IMR-90 (cell line): ENCODE data around the gene ZNF862. TPM values are rescaled to one million over a fixed set of nuclear protein-coding genes. Genes with fewer than 3 reads are reported as not detected.

Source experiments
- ATAC-seq: fragments of 200-7000 bp; cut with Tn5 transposase; 2 replicates; pipeline ENCODE4 v1.9.1; 2020; ENCODE audit warnings: low read depth, mild to moderate bottlenecking, moderate library complexity
- BruUV-seq: library from RNA; stranded (reverse); fragments of 400-500 nt; replicated peaks from 2 replicates; lab custom pipeline; 2021; lab: Mats Ljungman, UMichigan
- CTCF ChIA-PET: fragments of 300-600 bp; formaldehyde crosslinking; extraction: SDS; loops from one replicate; lab custom pipeline; 2021; ENCODE audit warnings: antibody characterized with exemption; lab: Yijun Ruan, JAX
- POLR2A ChIA-PET: fragments of 300-600 bp; sonication (Branson Sonifier 250); formaldehyde crosslinking; loops from one replicate; lab custom pipeline; 2022; ENCODE audit warnings: antibody characterized with exemption; ENCODE audit not compliant: unreplicated experiment; lab: Charles Lee
- DNase-seq: peaks from one replicate; pipeline ENCODE4 v3.0.0; 2013
- H2AFZ ChIP-seq: replicated peaks from 2 replicates; pipeline ENCODE3; 2013; ENCODE audit warnings: low read length, mild to moderate bottlenecking; ENCODE audit not compliant: poor library complexity
- H2AK5ac ChIP-seq: 2 replicates; pipeline ENCODE4 v1.6.1; 2013; ENCODE audit warnings: low read depth, low read length, inconsistent platforms
- H2AK9ac ChIP-seq: replicated peaks from 2 replicates; pipeline ENCODE3; 2013; ENCODE audit warnings: mild to moderate bottlenecking, low read depth, low read length, moderate library complexity; ENCODE audit not compliant: poor library complexity
- H2BK120ac ChIP-seq: 2 replicates; pipeline ENCODE4 v1.6.1; 2013; ENCODE audit warnings: low read depth, low read length, inconsistent platforms
- H2BK15ac ChIP-seq: 3 replicates; pipeline ENCODE4 v1.6.1; 2013; ENCODE audit warnings: low read depth, low read length, inconsistent platforms
- H2BK20ac ChIP-seq: 2 replicates; pipeline ENCODE4 v1.6.1; 2013; ENCODE audit warnings: low read depth, mild to moderate bottlenecking, inconsistent platforms, low read length, moderate library complexity
- H2BK5ac ChIP-seq: 2 replicates; pipeline ENCODE4 v1.6.1; 2013; ENCODE audit warnings: mild to moderate bottlenecking, low read depth, low read length, inconsistent platforms; ENCODE audit not compliant: poor library complexity, severe bottlenecking
- H3K14ac ChIP-seq: replicated peaks from 2 replicates; pipeline ENCODE4 v1.6.1; 2013; ENCODE audit warnings: low read depth, low read length, inconsistent platforms
- H3K18ac ChIP-seq: 2 replicates; pipeline ENCODE4 v1.6.1; 2013; ENCODE audit warnings: low read depth, low read length, control low read depth
- H3K23ac ChIP-seq: 2 replicates; pipeline ENCODE4 v1.6.1; 2013; ENCODE audit warnings: low read depth, low read length, inconsistent platforms
- H3K27ac ChIP-seq: 2 replicates; pipeline ENCODE4 v1.5.1; 2013; ENCODE audit warnings: mild to moderate bottlenecking, control low read depth, low read length; ENCODE audit not compliant: insufficient read depth
- H3K27me3 ChIP-seq: 2 replicates; pipeline ENCODE4 v1.6.1; 2013; ENCODE audit warnings: low read length; ENCODE audit not compliant: control insufficient read depth, insufficient read depth
- H3K36me3 ChIP-seq: 2 replicates; pipeline ENCODE4 v1.6.1; 2013; ENCODE audit warnings: low read length, mixed read lengths; ENCODE audit not compliant: control insufficient read depth, insufficient read depth
- H3K4ac ChIP-seq: 2 replicates; pipeline ENCODE4 v1.6.1; 2013; ENCODE audit warnings: low read depth, low read length, inconsistent platforms
- H3K4me1 ChIP-seq: 2 replicates; pipeline ENCODE4 v1.6.1; 2013; ENCODE audit warnings: low read length, mixed read lengths; ENCODE audit not compliant: control insufficient read depth, insufficient read depth
- H3K4me2 ChIP-seq: 2 replicates; pipeline ENCODE4 v1.6.1; 2013; ENCODE audit warnings: low read depth, mild to moderate bottlenecking, control low read depth, low read length, moderate library complexity
- H3K4me3 ChIP-seq: 2 replicates; pipeline ENCODE4 v1.5.1; 2013; ENCODE audit warnings: low read depth, mild to moderate bottlenecking, control low read depth, low read length, moderate library complexity; ENCODE audit not compliant: insufficient read depth
- H3K56ac ChIP-seq: 2 replicates; pipeline ENCODE4 v1.6.1; 2013; ENCODE audit warnings: low read length, inconsistent platforms; ENCODE audit not compliant: insufficient read depth; ENCODE audit errors: extremely low read depth
- H3K79me1 ChIP-seq, 2 experiments: 2 replicates each; pipeline ENCODE4 v1.6.1; 2013; ENCODE audit warnings: low read length in 2 of 2, inconsistent platforms in 1 of 2, low read depth in 1 of 2
- H3K9ac ChIP-seq: 2 replicates; pipeline ENCODE4 v1.6.1; 2013; ENCODE audit warnings: low read depth, low read length, control low read depth
- H3K9me1 ChIP-seq: 2 replicates; pipeline ENCODE4 v1.6.1; 2013; ENCODE audit warnings: low read length, inconsistent platforms; ENCODE audit not compliant: insufficient read depth
- H3K9me3 ChIP-seq: 2 replicates; pipeline ENCODE4 v1.6.1; 2013; ENCODE audit warnings: low read length; ENCODE audit not compliant: control insufficient read depth, insufficient read depth
- H4K20me1 ChIP-seq: 2 replicates; pipeline ENCODE4 v1.6.1; 2013; ENCODE audit warnings: low read length, inconsistent platforms; ENCODE audit not compliant: insufficient read depth
- H4K5ac ChIP-seq: 2 replicates; pipeline ENCODE4 v1.6.1; 2013; ENCODE audit warnings: mild to moderate bottlenecking, low read depth, low read length, control low read depth
- H4K8ac ChIP-seq, 2 experiments: 2 replicates each; pipeline ENCODE4 v1.6.1; 2013; ENCODE audit warnings: low read depth in 2 of 2, low read length in 2 of 2, control low read depth in 1 of 2, inconsistent platforms in 1 of 2
- H4K91ac ChIP-seq: 2 replicates; pipeline ENCODE4 v1.6.1; 2013; ENCODE audit warnings: low read depth, low read length, inconsistent platforms; ENCODE audit not compliant: insufficient read depth
- BHLHE40 ChIP-seq: fragments of 150-350 bp; IDR thresholded peaks from 2 replicates; pipeline ENCODE4 v1.6.1; 2016; ENCODE audit warnings: mild to moderate bottlenecking, low read depth, low read length
- CEBPB ChIP-seq: IDR thresholded peaks from 2 replicates; pipeline ENCODE4 v1.6.1; 2012; ENCODE audit warnings: low read depth, low read length, improper control_type of control experiment
- CHD1 ChIP-seq: IDR thresholded peaks from 2 replicates; pipeline ENCODE4 v1.6.1; 2012; ENCODE audit warnings: low read depth, low read length, improper control_type of control experiment
- CTCF ChIP-seq: conservative IDR thresholded peaks from 2 replicates; pipeline ENCODE4 v1.5.1; 2012; ENCODE audit warnings: mild to moderate bottlenecking, low read depth, low read length, improper control_type of control experiment
- ELK1 ChIP-seq: fragments of 150-350 bp; IDR thresholded peaks from 2 replicates; pipeline ENCODE4 v1.6.1; 2016; ENCODE audit warnings: low read depth, mild to moderate bottlenecking, low read length, moderate library complexity, borderline replicate concordance
- FOS ChIP-seq: fragments of 150-350 bp; IDR thresholded peaks from 2 replicates; pipeline ENCODE4 v1.6.1; 2016; ENCODE audit warnings: low read depth, low read length
- MAFK ChIP-seq: IDR thresholded peaks from 2 replicates; pipeline ENCODE4 v1.6.1; 2012; ENCODE audit warnings: low read depth, low read length, improper control_type of control experiment
- MAZ ChIP-seq: IDR thresholded peaks from 2 replicates; pipeline ENCODE4 v1.6.1; 2012; ENCODE audit warnings: low read depth, mild to moderate bottlenecking, low read length, improper control_type of control experiment, moderate library complexity, borderline replicate concordance
- MXI1 ChIP-seq: IDR thresholded peaks from 2 replicates; pipeline ENCODE4 v1.6.1; 2012; ENCODE audit warnings: low read depth, mild to moderate bottlenecking, low read length, moderate library complexity, borderline replicate concordance
- NFE2L2 ChIP-seq: fragments of 150-350 bp; IDR thresholded peaks from 2 replicates; pipeline ENCODE4 v1.6.1; 2016; ENCODE audit warnings: low read depth, mild to moderate bottlenecking, low read length
- POLR2A ChIP-seq: IDR thresholded peaks from 2 replicates; pipeline ENCODE4 v1.6.1; 2012; ENCODE audit warnings: mild to moderate bottlenecking, low read depth, low read length
- RAD21 ChIP-seq: IDR thresholded peaks from 2 replicates; pipeline ENCODE4 v1.6.1; 2012; ENCODE audit warnings: low read length, improper control_type of control experiment
- RCOR1 ChIP-seq: IDR thresholded peaks from 2 replicates; pipeline ENCODE4 v1.6.1; 2012; ENCODE audit warnings: mild to moderate bottlenecking, low read length, improper control_type of control experiment; ENCODE audit not compliant: insufficient replicate concordance
- RFX5 ChIP-seq: IDR thresholded peaks from 2 replicates; pipeline ENCODE4 v1.8.0; 2012; ENCODE audit warnings: low read depth, mild to moderate bottlenecking, low read length, moderate library complexity
- SMC3 ChIP-seq: fragments of 150-350 bp; IDR thresholded peaks from 2 replicates; pipeline ENCODE4 v1.6.1; 2016; ENCODE audit warnings: low read depth, mild to moderate bottlenecking, antibody characterized with exemption, low read length, moderate library complexity
- USF2 ChIP-seq: fragments of 150-350 bp; IDR thresholded peaks from 2 replicates; pipeline ENCODE4 v1.6.1; 2017; ENCODE audit warnings: mild to moderate bottlenecking, antibody characterized with exemption, low read length, low read depth
- WGBS, 2 experiments: methylation state at CpG; one replicate each; pipeline versions ENCODE4 v1.1.5 to v1.1.7; 2013; ENCODE audit warnings: missing lambda C conversion rate in 2 of 2; ENCODE audit not compliant: insufficient read length in 1 of 2; ENCODE audit errors: extremely low coverage in 2 of 2; 5-methylcytosine and 5-hydroxymethylcytosine counted together
- dilution Hi-C: fragments of 300-500 bp; cut with HindIII; formaldehyde crosslinking; loops from one replicate; pipeline ENCODE4 v1.14.3; 2018; ENCODE audit warnings: low sequenced_read_pairs; ENCODE audit not compliant: unreplicated experiment
- in situ Hi-C: fragments of 300-500 bp; cut with MboI; formaldehyde crosslinking; loops from 3 replicates; pipeline ENCODE4 v1.14.3; 2019; ENCODE audit warnings: low sequenced_read_pairs, inconsistent platforms, mixed read lengths
- intact Hi-C: fragments of 100-400 bp; cut with micrococcal nuclease; formaldehyde crosslinking; loops from 2 replicates; pipeline ENCODE4 v1.10.0; 2022
- polyA plus RNA-seq, 3 experiments: library from polyadenylated mRNA; depleted of rRNA; stranded (reverse); fragments of >200 nt; gene quantifications; 2 replicates each; pipeline ENCODE4 v1.2.3, GENCODE V29; 2012; ENCODE audit warnings: low replicate concordance in 1 of 3
- total RNA-seq: library from RNA; depleted of rRNA; stranded (reverse); fragments of >200 nt; gene quantifications from 2 replicates; pipeline ENCODE4 v1.2.3, GENCODE V29; 2012

The ZNF862 gene
- total and polyA plus RNA-seq, 2 of the 4 experiments (the other 2 are of a cell fraction) = 5.9 to 10.8 TPM

GRCh38 chr7:149814494-149814893, 23.7 kb upstream of the ZNF862 start:
- H4K5ac ChIP-seq = no peak overlapping the region
- H3K56ac ChIP-seq = no peak overlapping the region
- no peak overlapping the region for H3K23ac ChIP-seq
- in situ Hi-C loops = no loop called here
- H3K9me3 ChIP-seq = no peaks in the 10 kb centered on the region
- ChIA-PET CTCF (no interaction called here), POLR2A (no interaction called here)
- no peaks in the 10 kb centered on the region for H3K36me3 ChIP-seq
- no peak overlapping the region for H2BK20ac ChIP-seq
- H4K8ac ChIP-seq = no peak overlapping the region
- ATAC-seq (no peak), DNase-seq (no peak)
- no peak overlapping the region for H3K14ac ChIP-seq
- dilution Hi-C loops = no loop called here
- no peak overlapping the region for H3K18ac ChIP-seq
- H2AFZ ChIP-seq = no peak overlapping the region
- no peaks in the 10 kb centered on the region for H3K9me1 ChIP-seq
- no TSS peak for BruUV-seq
- no peak overlapping the region for H2BK5ac ChIP-seq
- no peak overlapping the region for H4K91ac ChIP-seq
- H2AK5ac ChIP-seq = no peak overlapping the region
- intact Hi-C loops = no loop called here
- no peaks in the 10 kb centered on the region for H3K4me1 ChIP-seq
- no peaks in the 10 kb centered on the region for H3K79me1 ChIP-seq
- no peak overlapping the region for H3K4ac ChIP-seq
- no peak overlapping the region for H3K9ac ChIP-seq
- no peak overlapping the region for H2BK120ac ChIP-seq
- WGBS, 2 experiments = 49% methylated on average over 6 of the region's 15 CpGs; no CpG with 5 or more reads in 1 of the 2 experiments
- no peak overlapping the region for H2AK9ac ChIP-seq
- H3K4me3 ChIP-seq = no peak overlapping the region
- no peak overlapping the region for H3K4me2 ChIP-seq
- no peak overlapping the region for H3K27ac ChIP-seq
- no peak overlapping the region for H2BK15ac ChIP-seq
- H4K20me1 ChIP-seq = no peaks in the 10 kb centered on the region
- H3K27me3 ChIP-seq = peaks cover 20% of the 10 kb centered on the region
- TF ChIP-seq MXI1 (no peak), MAFK (no peak), POLR2A (no peak), ELK1 (no peak), RFX5 (no peak), CTCF (no peak), RCOR1 (no peak), CEBPB (no peak), FOS (no peak), SMC3 (no peak), CHD1 (no peak), NFE2L2 (no peak), USF2 (no peak), RAD21 (no peak), MAZ (no peak), BHLHE40 (no peak)
